ENCODE measurements around the gene RBM39. TPM values are rescaled to one million over a fixed set of nuclear protein-coding genes. Genes with fewer than 3 reads are reported as not detected.

Gene RBM39
- total and polyA plus RNA-seq, 12 donors: 98.8 to 412 (median 124) TPM

- Histone ChIP-seq H3K27ac (no peak overlapping the region), H3K4me3 (no peak overlapping the region), H3K9me3 (no peaks in the 10 kb centered on the region), H3K36me3 (peaks cover 0 to 74% (median 18%) of the 10 kb centered on the region in 9 donors), H3K27me3 (no peaks in the 10 kb centered on the region), H3K4me1 (peaks cover 0 to 63% (median 52%) of the 10 kb centered on the region in 9 donors)
- intact Hi-C loops (cut with DNase I): no loop called here
- TF ChIP-seq, protein P1, sequence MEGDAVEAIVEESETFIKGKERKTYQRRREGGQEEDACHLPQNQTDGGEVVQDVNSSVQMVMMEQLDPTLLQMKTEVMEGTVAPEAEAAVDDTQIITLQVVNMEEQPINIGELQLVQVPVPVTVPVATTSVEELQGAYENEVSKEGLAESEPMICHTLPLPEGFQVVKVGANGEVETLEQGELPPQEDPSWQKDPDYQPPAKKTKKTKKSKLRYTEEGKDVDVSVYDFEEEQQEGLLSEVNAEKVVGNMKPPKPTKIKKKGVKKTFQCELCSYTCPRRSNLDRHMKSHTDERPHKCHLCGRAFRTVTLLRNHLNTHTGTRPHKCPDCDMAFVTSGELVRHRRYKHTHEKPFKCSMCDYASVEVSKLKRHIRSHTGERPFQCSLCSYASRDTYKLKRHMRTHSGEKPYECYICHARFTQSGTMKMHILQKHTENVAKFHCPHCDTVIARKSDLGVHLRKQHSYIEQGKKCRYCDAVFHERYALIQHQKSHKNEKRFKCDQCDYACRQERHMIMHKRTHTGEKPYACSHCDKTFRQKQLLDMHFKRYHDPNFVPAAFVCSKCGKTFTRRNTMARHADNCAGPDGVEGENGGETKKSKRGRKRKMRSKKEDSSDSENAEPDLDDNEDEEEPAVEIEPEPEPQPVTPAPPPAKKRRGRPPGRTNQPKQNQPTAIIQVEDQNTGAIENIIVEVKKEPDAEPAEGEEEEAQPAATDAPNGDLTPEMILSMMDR (IDR thresholded peaks at IDR 0.05): no peak
- WGBS, 2 donors: 94 to 97% methylated on average over 9 of the region's 9 CpGs
- ATAC-seq (peak in 1 of 8 donors; percentile 17), DNase-seq (no peak)
Observed at GRCh38 chr20:35654415-35654814, 87.6 kb downstream of the RBM39 start.

GRCh38 chr20:35653893-35654292 lies 88.2 kb downstream of the RBM39 start:
- Histone ChIP-seq H3K36me3 (peaks cover 0 to 74% (median 18%) of the 10 kb centered on the region in 9 donors), H3K4me3 (no peak overlapping the region), H3K9me3 (no peaks in the 10 kb centered on the region), H3K4me1 (peaks cover 0 to 61% (median 50%) of the 10 kb centered on the region in 9 donors), H3K27ac (no peak overlapping the region), H3K27me3 (no peaks in the 10 kb centered on the region)
- DNase-seq: no peak
- ATAC-seq: no peak
- intact Hi-C loops (cut with DNase I): no loop called here
- TF ChIP-seq, protein P1 (IDR thresholded peaks at IDR 0.05): no peak
- WGBS, 2 donors: 86 to 96% methylated on average over 4 of the region's 4 CpGs

Other genes starting within 250 kb of the RBM39 start
- not detected for gene C20orf173, start 212.6 kb downstream of the RBM39 start, total RNA-seq
- not detected for gene C20orf173, start 212.6 kb downstream of the RBM39 start, polyA plus RNA-seq
- 100 to 1,000 TPM in 6 of 10 donors, 10 to 100 TPM in 4; 40.9 to 143 (median 102) TPM for gene ERGIC3, start 200.2 kb downstream of the RBM39 start, total RNA-seq
- 100 to 1,000 TPM; 101 to 129 TPM for gene ERGIC3, start 200.2 kb downstream of the RBM39 start, polyA plus RNA-seq
- 10 to 100 TPM in 1 of 10 donors, 1 to 10 TPM in 9; 2.7 to 11.7 (median 4.1) TPM for gene SPAG4, start 126.4 kb downstream of the RBM39 start, total RNA-seq
- 1 to 10 TPM; 4.4 to 8.7 TPM for gene SPAG4, start 126.4 kb downstream of the RBM39 start, polyA plus RNA-seq
- 10 to 100 TPM; 25.8 to 83.2 (median 53.7) TPM for gene CPNE1, start 77.4 kb downstream of the RBM39 start, total RNA-seq
- gene CPNE1, start 77.4 kb downstream of the RBM39 start, polyA plus RNA-seq: 100 to 1,000 TPM in 1 of 2 donors, 10 to 100 TPM in 1; 49.5 to 114 TPM
- gene RBM12, start 77.4 kb downstream of the RBM39 start, total RNA-seq: 10 to 100 TPM; 44.6 to 63.0 (median 52.2) TPM
- gene RBM12, start 77.4 kb downstream of the RBM39 start, polyA plus RNA-seq: 1 to 10 TPM; 6.0 to 10.0 TPM
- 10 to 100 TPM; 41.8 to 69.0 (median 59.3) TPM for gene NFS1, start 42.9 kb downstream of the RBM39 start, total RNA-seq
- gene NFS1, start 42.9 kb downstream of the RBM39 start, polyA plus RNA-seq: 10 to 100 TPM; 29.5 to 49.7 TPM
- gene ROMO1, start 42.9 kb downstream of the RBM39 start, total RNA-seq: 100 to 1,000 TPM; 128 to 193 (median 156) TPM
- gene ROMO1, start 42.9 kb downstream of the RBM39 start, polyA plus RNA-seq: 100 to 1,000 TPM; 595 to 734 TPM
- gene PHF20, start 29.8 kb upstream of the RBM39 start, total RNA-seq: 10 to 100 TPM; 31.9 to 44.7 (median 37.8) TPM
- gene PHF20, start 29.8 kb upstream of the RBM39 start, polyA plus RNA-seq: 10 to 100 TPM; 23.4 to 34.1 TPM
- 10 to 100 TPM; 29.9 to 55.8 (median 39.9) TPM for gene SCAND1, start 212.2 kb upstream of the RBM39 start, total RNA-seq
- 100 to 1,000 TPM; 115 to 217 TPM for gene SCAND1, start 212.2 kb upstream of the RBM39 start, polyA plus RNA-seq
- gene CNBD2, start 226.3 kb upstream of the RBM39 start, total RNA-seq: 1 to 10 TPM; 2.1 to 6.0 (median 3.0) TPM
- gene CNBD2, start 226.3 kb upstream of the RBM39 start, polyA plus RNA-seq: 10 to 100 TPM in 1 of 2 donors, 1 to 10 TPM in 1; 6.8 to 18.0 TPM